ENCODE results near the gene ZDHHC17. TPM values are rescaled to one million over a fixed set of nuclear protein-coding genes. Genes with fewer than 3 reads are reported as not detected.
"Not testable (repeated sequence)": the region's sequence is repeated elsewhere in the genome, so short reads cannot be mapped to it uniquely, and the experiment has no call there.

ZDHHC17 gene, protein sequence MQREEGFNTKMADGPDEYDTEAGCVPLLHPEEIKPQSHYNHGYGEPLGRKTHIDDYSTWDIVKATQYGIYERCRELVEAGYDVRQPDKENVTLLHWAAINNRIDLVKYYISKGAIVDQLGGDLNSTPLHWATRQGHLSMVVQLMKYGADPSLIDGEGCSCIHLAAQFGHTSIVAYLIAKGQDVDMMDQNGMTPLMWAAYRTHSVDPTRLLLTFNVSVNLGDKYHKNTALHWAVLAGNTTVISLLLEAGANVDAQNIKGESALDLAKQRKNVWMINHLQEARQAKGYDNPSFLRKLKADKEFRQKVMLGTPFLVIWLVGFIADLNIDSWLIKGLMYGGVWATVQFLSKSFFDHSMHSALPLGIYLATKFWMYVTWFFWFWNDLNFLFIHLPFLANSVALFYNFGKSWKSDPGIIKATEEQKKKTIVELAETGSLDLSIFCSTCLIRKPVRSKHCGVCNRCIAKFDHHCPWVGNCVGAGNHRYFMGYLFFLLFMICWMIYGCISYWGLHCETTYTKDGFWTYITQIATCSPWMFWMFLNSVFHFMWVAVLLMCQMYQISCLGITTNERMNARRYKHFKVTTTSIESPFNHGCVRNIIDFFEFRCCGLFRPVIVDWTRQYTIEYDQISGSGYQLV
- total RNA-seq, result 10 to 100 TPM; 27.6 to 33.4 TPM

DNA sequence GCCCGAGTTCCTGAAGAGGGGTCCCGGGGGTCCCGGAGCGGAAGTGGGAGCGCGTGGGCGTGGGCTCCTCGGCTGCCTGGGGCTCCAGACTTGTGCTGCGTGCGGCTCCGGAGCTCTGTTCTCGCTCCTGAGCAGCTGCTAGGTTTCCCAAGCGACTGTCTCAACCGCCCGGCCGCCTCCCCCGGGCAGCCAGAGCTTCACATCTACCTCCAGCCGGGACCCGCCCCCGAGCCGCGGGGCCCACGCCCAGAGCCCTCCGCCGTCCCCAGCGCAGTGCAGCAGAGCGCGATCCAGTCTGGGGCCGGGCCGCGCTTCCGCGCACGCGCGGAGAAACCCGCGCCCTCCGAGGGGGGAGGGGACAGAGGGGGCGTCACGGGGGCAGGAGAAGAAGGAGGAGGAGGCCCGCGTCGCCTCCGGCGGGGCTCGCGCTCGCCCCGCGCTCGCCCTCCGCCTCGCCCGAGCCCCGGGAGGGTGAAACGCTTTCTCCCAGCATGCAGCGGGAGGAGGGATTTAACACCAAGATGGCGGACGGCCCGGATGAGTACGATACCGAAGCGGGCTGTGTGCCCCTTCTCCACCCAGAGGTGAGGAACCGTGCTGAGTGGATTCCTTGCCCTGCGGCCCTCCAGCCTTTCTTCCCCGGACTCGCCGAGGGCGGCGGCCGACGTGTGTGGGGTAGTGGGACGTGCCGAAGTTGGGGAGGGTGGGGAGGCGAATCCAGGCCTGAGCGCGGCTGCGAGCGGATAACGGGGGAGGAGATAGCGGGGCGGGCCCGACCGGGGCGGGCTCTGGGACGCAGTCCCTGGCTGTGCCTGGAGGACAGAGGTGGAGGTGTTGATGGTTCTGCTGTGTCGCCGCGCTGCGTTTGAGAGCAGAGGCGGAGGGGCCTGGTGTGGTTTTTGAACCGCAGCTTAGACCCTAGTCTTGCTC is at the start of gene ZDHHC17:
ZDHHC17 (plus strand) TSS at position 370 of the 930 bp plus-strand sequence; CDS start at position 492, 122 bp downstream.
- H3K36me3 Mint-ChIP-seq (ENCODE audit: low read depth), result peaks cover 4% of the 10 kb centered on the region
- peak within 1 kb of the TSS; percentile 97 for H3K4me3 Mint-ChIP-seq
- DNase-seq, result peak; percentile 92
- H3K4me1 Mint-ChIP-seq, result peaks cover 35% of the 10 kb centered on the region
- peak within 1 kb of the TSS; percentile 98 for H3K27ac Mint-ChIP-seq
- ChIA-PET POLR2A (interaction anchor here (0.6 to 1.1 kb wide), 2 partner anchors 29 to 98 kb away, joined by 3 to 4 read pairs; no protein-coding TSS in a partner anchor), CTCF (interaction anchor here (0.6 to 1.3 kb wide), 4 partner anchors 9 to 1280 kb away, joined by 3 to 5 read pairs (median 3); no protein-coding TSS in a partner anchor)
- peaks cover 2% of the 10 kb centered on the region for H3K27me3 Mint-ChIP-seq
- no peaks in the 10 kb centered on the region for H3K9me3 Mint-ChIP-seq

GRCh38 chr12:76714415-76714814 is 49.5 kb upstream of the ZDHHC17 start:
- CTCF ChIA-PET, result no interaction called here
- H3K4me3 Mint-ChIP-seq, result no peak overlapping the region
- DNase-seq, result no peak
- H3K9me3 Mint-ChIP-seq, result no peaks in the 10 kb centered on the region
- no peaks in the 10 kb centered on the region for H3K4me1 Mint-ChIP-seq
- POLR2A ChIA-PET, result no interaction called here
- H3K27ac Mint-ChIP-seq, result no peak overlapping the region
- no peaks in the 10 kb centered on the region for H3K36me3 Mint-ChIP-seq (ENCODE audit: low read depth)
- H3K27me3 Mint-ChIP-seq, result no peaks in the 10 kb centered on the region

DNA sequence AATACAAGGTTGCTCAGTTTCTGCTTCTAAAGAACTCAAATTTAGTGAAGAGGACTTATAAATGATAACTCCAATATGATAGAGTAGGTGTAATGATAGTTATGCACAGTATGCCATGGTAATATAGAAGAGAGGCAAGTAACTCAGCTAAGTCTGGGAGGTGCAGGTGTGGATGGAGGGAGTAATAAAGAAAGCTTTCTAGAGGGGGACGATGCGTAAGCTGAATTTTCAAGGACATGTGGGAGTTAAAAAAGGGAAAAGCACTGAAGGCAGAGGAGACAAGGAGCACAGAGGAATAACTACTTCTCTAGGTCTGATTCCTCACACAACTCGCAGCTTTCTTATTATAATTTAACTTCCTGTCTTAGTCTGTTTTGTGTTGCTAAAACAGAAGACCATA is 49.1 kb upstream of the ZDHHC17 start:
- Mint-ChIP-seq H3K4me3 (no peak overlapping the region), H3K9me3 (no peaks in the 10 kb centered on the region), H3K27ac (no peak overlapping the region), H3K36me3 (ENCODE audit: low read depth) (no peaks in the 10 kb centered on the region), H3K4me1 (no peaks in the 10 kb centered on the region), H3K27me3 (no peaks in the 10 kb centered on the region)
- CTCF ChIA-PET, result no interaction called here
- POLR2A ChIA-PET, result no interaction called here
- no peak for DNase-seq

DNA sequence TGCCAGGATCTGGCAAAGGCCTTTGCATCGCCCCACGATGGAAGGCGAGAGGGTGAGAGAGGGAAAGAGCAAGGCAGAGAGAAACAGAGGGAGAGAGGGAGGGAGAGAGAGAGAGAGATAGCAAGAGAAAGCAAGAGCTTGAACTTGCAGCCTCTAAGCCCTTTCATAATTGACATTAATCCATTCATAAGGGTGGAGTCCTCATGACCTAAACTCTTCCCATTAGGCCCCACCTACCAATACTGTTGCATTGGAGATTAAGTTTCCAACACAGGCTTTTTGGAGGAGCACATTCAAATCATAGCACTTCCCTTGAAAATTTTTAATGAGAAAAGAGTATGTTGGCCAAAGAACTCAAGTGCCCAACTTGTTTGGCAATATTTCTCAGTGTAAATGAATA is 48.6 kb upstream of the ZDHHC17 start:
- H3K4me1 Mint-ChIP-seq, result no peaks in the 10 kb centered on the region
- CTCF ChIA-PET, result no interaction called here
- no peaks in the 10 kb centered on the region for H3K9me3 Mint-ChIP-seq
- H3K4me3 Mint-ChIP-seq, result no peak overlapping the region
- H3K36me3 Mint-ChIP-seq (ENCODE audit: low read depth), result no peaks in the 10 kb centered on the region
- H3K27me3 Mint-ChIP-seq, result peaks cover 1% of the 10 kb centered on the region
- POLR2A ChIA-PET, result no interaction called here
- no peak overlapping the region for H3K27ac Mint-ChIP-seq
- no peak for DNase-seq

- ChIA-PET CTCF (no interaction called here), POLR2A (no interaction called here)
- H3K27ac Mint-ChIP-seq, result no peak overlapping the region
- H3K9me3 Mint-ChIP-seq, result no peaks in the 10 kb centered on the region
- DNase-seq, result no peak
- H3K4me1 Mint-ChIP-seq, result no peaks in the 10 kb centered on the region
- no peaks in the 10 kb centered on the region for H3K36me3 Mint-ChIP-seq (ENCODE audit: low read depth)
- no peak overlapping the region for H3K4me3 Mint-ChIP-seq
- peaks cover 5% of the 10 kb centered on the region for H3K27me3 Mint-ChIP-seq
Measured at GRCh38 chr12:76717314-76717713, 46.6 kb upstream of the ZDHHC17 start.

DNA sequence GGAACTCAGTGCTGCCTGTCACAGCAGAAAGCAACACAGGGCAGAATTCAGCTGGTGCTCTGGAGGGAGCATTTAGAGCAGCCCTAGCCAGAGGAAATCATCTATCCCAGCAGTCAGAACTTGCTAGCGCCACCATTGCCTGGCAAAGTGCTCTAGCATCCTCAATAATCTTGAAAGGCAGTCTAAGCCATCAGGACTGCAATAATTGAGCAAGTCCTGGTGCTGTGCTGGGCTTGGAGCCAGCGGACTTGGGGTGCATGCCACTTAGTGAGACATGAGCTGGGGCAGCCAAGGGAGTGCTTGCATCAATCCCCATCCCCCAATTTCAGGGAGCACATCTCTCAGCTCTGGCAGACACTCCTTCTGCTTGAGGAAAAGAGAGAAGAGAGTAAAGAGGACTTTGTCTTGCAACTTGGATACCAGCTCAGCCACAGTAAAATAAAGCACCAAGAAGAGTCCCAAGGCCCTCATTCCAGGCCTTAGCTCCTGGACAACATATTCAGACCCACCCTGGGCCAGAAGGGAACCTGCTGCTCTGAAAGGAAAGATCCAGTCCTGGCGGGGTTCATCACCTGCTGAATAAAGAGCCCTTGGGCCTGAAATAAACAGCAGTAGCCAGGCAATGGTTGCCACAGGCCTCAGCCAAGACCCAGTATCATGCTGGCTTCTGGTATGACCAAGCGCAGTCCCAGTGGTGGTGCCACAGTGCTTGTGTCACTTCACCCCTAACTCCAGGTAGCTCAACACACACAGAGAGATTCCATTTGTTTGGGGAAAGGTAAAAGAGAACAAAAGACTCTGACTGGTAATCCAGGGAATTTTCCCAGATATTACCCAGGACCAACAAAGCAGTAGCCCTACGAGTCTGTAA is 44.5 kb upstream of the ZDHHC17 start:
- no peak for DNase-seq
- H3K4me3 Mint-ChIP-seq, result no peak overlapping the region
- ChIA-PET CTCF (interaction anchor here (0.7 kb wide), 1 partner anchor 12 kb away, joined by 3 read pairs; no protein-coding TSS in a partner anchor), POLR2A (no interaction called here)
- no peaks in the 10 kb centered on the region for H3K36me3 Mint-ChIP-seq (ENCODE audit: low read depth)
- no peak overlapping the region for H3K27ac Mint-ChIP-seq
- peaks cover 5% of the 10 kb centered on the region for H3K27me3 Mint-ChIP-seq
- no peaks in the 10 kb centered on the region for H3K4me1 Mint-ChIP-seq
- no peaks in the 10 kb centered on the region for H3K9me3 Mint-ChIP-seq

GRCh38 chr12:76720068-76720467 is 43.8 kb upstream of the ZDHHC17 start:
- no peak overlapping the region for H3K27ac Mint-ChIP-seq
- H3K27me3 Mint-ChIP-seq, result peaks cover 5% of the 10 kb centered on the region
- H3K4me1 Mint-ChIP-seq, result no peaks in the 10 kb centered on the region
- ChIA-PET CTCF (no interaction called here), POLR2A (no interaction called here)
- no peak overlapping the region for H3K4me3 Mint-ChIP-seq
- no peak for DNase-seq
- H3K36me3 Mint-ChIP-seq (ENCODE audit: low read depth), result no peaks in the 10 kb centered on the region
- no peaks in the 10 kb centered on the region for H3K9me3 Mint-ChIP-seq

GRCh38 chr12:76726626-76727025 is 37.3 kb upstream of the ZDHHC17 start:
- Mint-ChIP-seq H3K9me3 (no peaks in the 10 kb centered on the region), H3K27me3 (peaks cover 4% of the 10 kb centered on the region), H3K36me3 (ENCODE audit: low read depth) (no peaks in the 10 kb centered on the region), H3K4me3 (no peak overlapping the region), H3K27ac (no peak overlapping the region), H3K4me1 (no peaks in the 10 kb centered on the region)
- DNase-seq, result no peak
- CTCF ChIA-PET, result no interaction called here
- POLR2A ChIA-PET, result no interaction called here

DNA sequence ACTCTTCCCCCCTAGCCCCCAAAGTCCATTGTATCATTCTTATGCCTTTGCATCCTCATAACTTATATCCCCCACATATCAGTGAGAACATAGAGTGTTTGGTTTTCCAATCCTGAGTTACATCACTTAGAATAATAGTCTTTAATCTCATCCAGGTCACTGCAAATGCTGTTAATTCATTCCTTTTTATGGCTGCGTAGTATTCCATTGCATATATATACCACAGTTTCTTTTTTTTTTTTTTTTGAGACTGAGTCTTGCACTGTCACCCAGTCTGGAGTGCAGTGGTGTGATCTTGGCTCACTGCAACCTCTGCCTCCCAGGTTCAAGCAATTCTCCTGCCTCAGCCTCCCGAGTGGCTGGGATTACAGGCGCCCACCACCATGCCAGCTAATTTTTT is 31.7 kb upstream of the ZDHHC17 start:
- H3K36me3 Mint-ChIP-seq (ENCODE audit: low read depth); H3K4me3 Mint-ChIP-seq; POLR2A ChIA-PET; CTCF ChIA-PET; H3K4me1 Mint-ChIP-seq; DNase-seq; H3K27me3 Mint-ChIP-seq; H3K27ac Mint-ChIP-seq: not testable (repeated sequence)
- peaks cover 14% of the 10 kb centered on the region for H3K9me3 Mint-ChIP-seq

DNA sequence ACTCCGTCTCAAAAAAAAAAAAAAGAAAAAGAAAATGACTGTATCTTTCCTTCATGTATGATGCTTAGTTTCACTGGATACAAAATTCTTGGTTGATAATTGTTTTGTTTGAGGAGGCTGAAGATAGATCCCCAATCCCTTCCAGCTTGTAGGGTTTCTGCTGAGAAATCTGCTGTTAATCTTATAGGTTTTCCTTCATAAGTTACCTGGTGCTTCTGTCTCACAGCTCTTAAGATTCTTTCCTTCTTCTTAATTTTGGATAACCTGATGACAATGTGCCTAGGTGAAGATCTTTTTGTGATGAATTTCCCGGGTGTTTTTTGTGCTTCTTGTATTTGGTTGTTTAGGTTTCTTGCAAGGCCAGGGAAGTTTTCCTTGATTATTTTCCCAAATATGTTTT is 26.2 kb upstream of the ZDHHC17 start:
- H3K27ac Mint-ChIP-seq, result not testable (repeated sequence)

DNA sequence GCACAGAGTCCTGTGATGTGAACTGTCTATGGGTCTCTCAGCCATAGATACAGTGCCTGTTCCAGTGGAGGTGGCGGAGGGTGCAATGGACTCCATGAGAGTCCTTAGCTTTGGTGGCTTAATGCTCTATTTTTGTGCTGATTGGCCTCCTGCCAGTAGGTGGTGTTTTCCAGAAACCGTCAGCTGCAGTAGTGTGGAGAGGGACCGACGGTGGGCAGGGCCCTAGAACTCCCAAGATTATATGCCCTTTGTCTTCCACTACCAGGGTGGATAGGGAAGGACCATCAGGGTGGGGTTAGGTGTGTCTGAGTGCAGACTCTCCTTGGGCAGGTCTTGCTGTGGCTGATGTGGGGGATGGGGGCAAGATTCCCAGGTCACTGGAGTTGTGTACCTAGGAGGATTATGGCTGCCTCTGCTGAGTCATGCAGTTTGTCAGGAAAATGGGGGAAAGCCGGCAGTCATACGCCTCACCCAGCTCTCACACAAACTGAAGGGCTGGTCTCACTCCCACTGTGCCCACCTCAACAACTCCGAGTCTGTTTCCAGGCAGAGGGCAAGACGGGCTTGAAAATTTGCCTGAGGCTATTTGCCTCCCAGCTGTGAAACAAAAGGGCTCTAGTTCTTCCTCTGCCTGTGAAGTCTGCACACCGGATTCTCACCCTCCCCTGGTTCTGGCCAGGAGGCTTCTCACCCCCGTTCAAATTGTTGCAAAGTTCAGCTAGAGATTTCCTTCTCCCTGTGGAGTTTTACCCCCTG is 24.9 kb upstream of the ZDHHC17 start:
- H3K36me3 Mint-ChIP-seq (ENCODE audit: low read depth), result no peaks in the 10 kb centered on the region

More for the DNA sequence above, 26.2 kb upstream of the ZDHHC17 start:
- POLR2A ChIA-PET; H3K27me3 Mint-ChIP-seq; H3K36me3 Mint-ChIP-seq (ENCODE audit: low read depth); DNase-seq; H3K4me1 Mint-ChIP-seq; H3K4me3 Mint-ChIP-seq; CTCF ChIA-PET: not testable (repeated sequence)
- peaks cover 24% of the 10 kb centered on the region for H3K9me3 Mint-ChIP-seq

DNA sequence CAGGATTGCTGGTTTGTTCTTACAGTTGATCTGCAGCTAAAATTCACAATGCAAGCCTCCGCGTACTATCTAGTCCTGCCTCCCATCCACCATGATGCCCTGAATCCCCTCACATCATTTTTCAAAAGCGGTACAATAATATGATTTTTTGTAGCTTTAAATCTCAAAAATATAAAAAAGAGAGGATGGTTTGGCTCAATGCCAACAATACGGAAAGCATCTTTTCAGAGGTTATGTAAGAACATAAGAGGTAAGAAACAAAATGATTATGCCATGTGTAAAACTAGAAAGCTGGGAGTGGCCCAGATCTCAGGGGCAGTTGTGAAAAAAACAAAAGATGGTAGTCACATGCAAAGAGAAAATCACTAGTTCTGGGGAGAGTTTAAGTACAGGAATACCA is 24.0 kb upstream of the ZDHHC17 start:
- Mint-ChIP-seq H3K27me3 (no peaks in the 10 kb centered on the region), H3K36me3 (ENCODE audit: low read depth) (no peaks in the 10 kb centered on the region), H3K4me3 (no peak overlapping the region), H3K4me1 (no peaks in the 10 kb centered on the region), H3K27ac (no peak overlapping the region), H3K9me3 (peaks cover 12% of the 10 kb centered on the region)
- no peak for DNase-seq
- ChIA-PET CTCF (interaction anchor here (1.6 kb wide), 1 partner anchor 10 kb away, joined by 4 read pairs; no protein-coding TSS in a partner anchor), POLR2A (no interaction called here)

More for the DNA sequence above, 24.9 kb upstream of the ZDHHC17 start:
- H3K27ac Mint-ChIP-seq, result no peak overlapping the region
- no peak overlapping the region for H3K4me3 Mint-ChIP-seq
- DNase-seq, result no peak
- CTCF ChIA-PET, result no interaction called here
- peaks cover 3% of the 10 kb centered on the region for H3K27me3 Mint-ChIP-seq
- peaks cover 15% of the 10 kb centered on the region for H3K9me3 Mint-ChIP-seq
- POLR2A ChIA-PET, result no interaction called here
- no peaks in the 10 kb centered on the region for H3K4me1 Mint-ChIP-seq
